ENCODE results near the gene PCIF1.

- TF ChIP-seq, protein P1, sequence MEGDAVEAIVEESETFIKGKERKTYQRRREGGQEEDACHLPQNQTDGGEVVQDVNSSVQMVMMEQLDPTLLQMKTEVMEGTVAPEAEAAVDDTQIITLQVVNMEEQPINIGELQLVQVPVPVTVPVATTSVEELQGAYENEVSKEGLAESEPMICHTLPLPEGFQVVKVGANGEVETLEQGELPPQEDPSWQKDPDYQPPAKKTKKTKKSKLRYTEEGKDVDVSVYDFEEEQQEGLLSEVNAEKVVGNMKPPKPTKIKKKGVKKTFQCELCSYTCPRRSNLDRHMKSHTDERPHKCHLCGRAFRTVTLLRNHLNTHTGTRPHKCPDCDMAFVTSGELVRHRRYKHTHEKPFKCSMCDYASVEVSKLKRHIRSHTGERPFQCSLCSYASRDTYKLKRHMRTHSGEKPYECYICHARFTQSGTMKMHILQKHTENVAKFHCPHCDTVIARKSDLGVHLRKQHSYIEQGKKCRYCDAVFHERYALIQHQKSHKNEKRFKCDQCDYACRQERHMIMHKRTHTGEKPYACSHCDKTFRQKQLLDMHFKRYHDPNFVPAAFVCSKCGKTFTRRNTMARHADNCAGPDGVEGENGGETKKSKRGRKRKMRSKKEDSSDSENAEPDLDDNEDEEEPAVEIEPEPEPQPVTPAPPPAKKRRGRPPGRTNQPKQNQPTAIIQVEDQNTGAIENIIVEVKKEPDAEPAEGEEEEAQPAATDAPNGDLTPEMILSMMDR (IDR thresholded peaks at IDR 0.05): no peak
- TF ChIP-seq POLR2A (IDR thresholded peaks at IDR 0.05): no peak
- TF ChIP-seq EP300 (IDR thresholded peaks at IDR 0.05): no peak
Measured at GRCh38 chr20:45994761-45995493, 60.4 kb downstream of the PCIF1 start.
